ENCODE data around the gene NAPEPLD.
A peak's percentile ranks its signal among the peaks of the same experiment; 100 is the strongest.
"Not testable (repeated sequence)": the region's sequence is repeated elsewhere in the genome, so short reads cannot be mapped to it uniquely, and the experiment has no call there.

The NAPEPLD gene

GRCh38 chr7:103113164-103113563, 35.7 kb downstream of the NAPEPLD start:
- DNase-seq (ENCODE audit: low read depth in 3 of 3): no peak

GRCh38 chr7:103106703-103107070, 42.2 kb downstream of the NAPEPLD start:
- not testable (repeated sequence) for DNase-seq (ENCODE audit: low read depth in 3 of 3)

- DNase-seq (ENCODE audit: low read depth in 3 of 3): no peak
These were observed 42.7 kb downstream of the NAPEPLD start for GRCh38 chr7:103106005-103106702.

GRCh38 chr7:103101543-103101942, 47.4 kb downstream of the NAPEPLD start:
- DNase-seq (ENCODE audit: low read depth in 3 of 3): no peak

- no peak for DNase-seq (ENCODE audit: low read depth in 3 of 3)
These were observed 48.6 kb downstream of the NAPEPLD start for GRCh38 chr7:103100348-103100747.

- no peak for DNase-seq (ENCODE audit: low read depth in 3 of 3)
These were observed 51.9 kb downstream of the NAPEPLD start for GRCh38 chr7:103097041-103097440.

- DNase-seq (ENCODE audit: low read depth in 3 of 3): not testable (repeated sequence)
These were observed 53.3 kb downstream of the NAPEPLD start for GRCh38 chr7:103095558-103095957.

- DNase-seq (ENCODE audit: low read depth in 3 of 3): no peak
These were observed 54.8 kb downstream of the NAPEPLD start for GRCh38 chr7:103094102-103094501.

GRCh38 chr7:103093429-103093828, 55.5 kb downstream of the NAPEPLD start:
- no peak for DNase-seq (ENCODE audit: low read depth in 3 of 3)

- not testable (repeated sequence) for DNase-seq (ENCODE audit: low read depth in 3 of 3)
These were observed 56.6 kb downstream of the NAPEPLD start for GRCh38 chr7:103092321-103092720.

GRCh38 chr7:103083210-103083609, 65.7 kb downstream of the NAPEPLD start:
- no peak for DNase-seq (ENCODE audit: low read depth in 3 of 3)

- DNase-seq (ENCODE audit: low read depth in 3 of 3): no peak
These were observed 66.4 kb downstream of the NAPEPLD start for GRCh38 chr7:103082497-103082896.

GRCh38 chr7:103080923-103081322, 68.0 kb downstream of the NAPEPLD start:
- no peak for DNase-seq (ENCODE audit: low read depth in 3 of 3)

- DNase-seq (ENCODE audit: low read depth in 3 of 3): no peak
These were observed 69.1 kb downstream of the NAPEPLD start for GRCh38 chr7:103079836-103080235.

GRCh38 chr7:103078226-103078625, 70.7 kb downstream of the NAPEPLD start:
- not testable (repeated sequence) for DNase-seq (ENCODE audit: low read depth in 3 of 3)

GRCh38 chr7:103077318-103077717, 71.6 kb downstream of the NAPEPLD start:
- DNase-seq (ENCODE audit: low read depth in 3 of 3): no peak

GRCh38 chr7:103076764-103077163, 72.1 kb downstream of the NAPEPLD start:
- DNase-seq (ENCODE audit: low read depth in 3 of 3): no peak

GRCh38 chr7:103075337-103075918, 73.5 kb downstream of the NAPEPLD start:
- peak; percentile 60 to 77 (median 66) for DNase-seq (ENCODE audit: low read depth in 3 of 3)

- peak; percentile 79 to 88 (median 81) for DNase-seq (ENCODE audit: low read depth in 3 of 3)
These were observed 74.2 kb downstream of the NAPEPLD start, which contains the start of the genes ARMC10 and FBXL13 for GRCh38 chr7:103074519-103075336. Gene ARMC10 (plus strand): TSS chr7:103075140. CDS start chr7:103075273, 133 bp downstream. Gene FBXL13 (minus strand): TSS chr7:103074796.

- no peak for DNase-seq (ENCODE audit: low read depth in 3 of 3)
These were observed 74.8 kb downstream of the NAPEPLD start for GRCh38 chr7:103073989-103074518.

- no peak for DNase-seq (ENCODE audit: low read depth in 3 of 3)
These were observed 77.9 kb downstream of the NAPEPLD start for GRCh38 chr7:103071000-103071399.
